ENCODE measurements around the gene RPS6KA1.

DNA sequence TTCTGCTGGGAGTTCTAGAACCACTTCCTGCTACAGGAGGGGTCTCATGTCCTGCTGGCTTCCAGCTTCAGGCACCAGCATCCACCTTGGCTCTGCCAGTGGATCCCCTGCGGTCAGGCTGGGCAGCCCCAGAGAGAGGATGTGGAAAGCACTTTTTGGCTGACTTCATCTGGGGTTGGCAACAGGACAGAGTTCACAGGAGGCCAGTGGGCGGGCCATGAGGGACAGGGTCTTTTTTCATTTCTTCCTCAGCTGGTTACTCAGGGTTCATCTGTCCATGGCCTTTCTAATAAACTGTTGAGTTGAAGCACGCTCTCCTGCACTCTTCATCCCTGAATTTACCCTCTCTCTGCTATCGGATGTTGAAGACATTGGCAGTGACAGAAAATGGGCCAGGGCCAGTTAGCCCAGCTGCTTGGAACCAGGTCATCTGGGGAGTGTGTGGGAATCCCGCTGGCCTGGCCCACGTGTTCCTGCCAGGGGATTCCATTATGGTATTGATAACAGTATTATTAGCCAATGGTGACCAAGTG lies 45.2 kb downstream of the RPS6KA1 start:
- no peak for TF ChIP-seq EP300 (IDR thresholded peaks at IDR 0.05)
- TF ChIP-seq POLR2A (IDR thresholded peaks at IDR 0.05) = no peak
- TF ChIP-seq, protein P1, sequence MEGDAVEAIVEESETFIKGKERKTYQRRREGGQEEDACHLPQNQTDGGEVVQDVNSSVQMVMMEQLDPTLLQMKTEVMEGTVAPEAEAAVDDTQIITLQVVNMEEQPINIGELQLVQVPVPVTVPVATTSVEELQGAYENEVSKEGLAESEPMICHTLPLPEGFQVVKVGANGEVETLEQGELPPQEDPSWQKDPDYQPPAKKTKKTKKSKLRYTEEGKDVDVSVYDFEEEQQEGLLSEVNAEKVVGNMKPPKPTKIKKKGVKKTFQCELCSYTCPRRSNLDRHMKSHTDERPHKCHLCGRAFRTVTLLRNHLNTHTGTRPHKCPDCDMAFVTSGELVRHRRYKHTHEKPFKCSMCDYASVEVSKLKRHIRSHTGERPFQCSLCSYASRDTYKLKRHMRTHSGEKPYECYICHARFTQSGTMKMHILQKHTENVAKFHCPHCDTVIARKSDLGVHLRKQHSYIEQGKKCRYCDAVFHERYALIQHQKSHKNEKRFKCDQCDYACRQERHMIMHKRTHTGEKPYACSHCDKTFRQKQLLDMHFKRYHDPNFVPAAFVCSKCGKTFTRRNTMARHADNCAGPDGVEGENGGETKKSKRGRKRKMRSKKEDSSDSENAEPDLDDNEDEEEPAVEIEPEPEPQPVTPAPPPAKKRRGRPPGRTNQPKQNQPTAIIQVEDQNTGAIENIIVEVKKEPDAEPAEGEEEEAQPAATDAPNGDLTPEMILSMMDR (IDR thresholded peaks at IDR 0.05) = no peak
- TF ChIP-seq POLR2AphosphoS5 (IDR thresholded peaks at IDR 0.05) = no peak

All from upper lobe of left lung (tissue), 4 donors.